Measurements from ENCODE around the gene BACH2. TPM values are rescaled to one million over a fixed set of nuclear protein-coding genes. Genes with fewer than 3 reads are reported as not detected.

Gene BACH2
- polyA plus RNA-seq, 1 donor (not counting 4 experiments of a cell fraction or from before 2014, with no cell fraction given) = 0.50 TPM

DNA sequence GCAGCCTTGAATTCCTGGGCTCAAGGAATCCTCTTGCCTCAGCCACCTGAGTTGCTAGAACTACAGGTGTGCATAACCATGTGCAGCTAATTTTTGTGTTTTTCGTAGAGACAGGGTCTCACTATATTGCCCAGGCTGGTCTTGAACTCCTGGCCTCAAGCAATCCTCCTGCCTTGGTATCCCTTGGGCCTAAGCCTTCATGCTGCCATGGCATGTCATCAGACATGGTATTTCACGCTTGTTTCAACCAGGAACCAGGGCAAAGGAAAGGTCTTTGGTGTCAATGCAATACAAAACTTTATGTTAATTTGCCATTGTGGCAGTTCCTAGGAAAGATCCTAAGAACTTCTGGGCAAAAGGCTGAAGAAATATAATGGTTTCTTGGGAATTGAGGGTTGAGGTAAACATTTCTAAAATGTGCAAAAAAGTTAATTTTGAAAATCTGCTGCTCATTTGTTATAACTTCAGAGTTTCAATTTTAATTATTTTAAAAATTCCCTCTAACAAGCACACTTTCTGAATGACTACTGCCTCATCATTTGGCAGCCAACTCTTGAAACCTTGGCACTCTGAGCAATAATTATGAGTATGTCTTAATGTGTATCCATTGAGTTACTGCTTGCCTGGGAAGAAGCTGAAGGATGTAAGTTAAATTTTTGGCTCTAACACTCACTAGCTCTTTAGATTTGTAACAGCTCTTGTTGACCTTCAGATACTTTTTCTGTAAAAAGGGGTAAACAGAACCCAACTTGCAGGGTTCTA is 248.3 kb downstream of the BACH2 start:
- no peaks in the 10 kb centered on the region for H3K9me3 ChIP-seq (ENCODE audit: control insufficient read depth, low read depth, low read length)
- H3K9me1 ChIP-seq (ENCODE audit: control insufficient read depth, extremely low read depth, insufficient read depth, low read length) = no peaks in the 10 kb centered on the region
- dilution Hi-C loops (cut with MboI; ENCODE audit: extremely low pct_ligation_motif_present, low sequenced_read_pairs) = no loop called here
- peaks cover 4% of the 10 kb centered on the region for H3K4me1 ChIP-seq (ENCODE audit: control insufficient read depth, extremely low read depth, insufficient read depth, low read length)
- DNase-seq (ENCODE audit: low read depth, low spot score) (no peak), FAIRE-seq (no peak)
- no peak overlapping the region for H2AFZ ChIP-seq (ENCODE audit: control insufficient read depth, low read length)
- H3K27me3 ChIP-seq (ENCODE audit: control insufficient read depth, extremely low read depth, insufficient read depth, low read length) = no peaks in the 10 kb centered on the region
- no peaks in the 10 kb centered on the region for H3K36me3 ChIP-seq (ENCODE audit: control insufficient read depth in 2 of 2, extremely low read depth in 1 of 2, insufficient read depth in 2 of 2, low read length in 2 of 2)
- TF ChIP-seq EZH2 (IDR thresholded peaks at IDR 0.05; ENCODE audit: low read length) (no peak), CTCF (optimal IDR thresholded peaks at IDR 0.05 in 1 of 3, IDR thresholded peaks at IDR 0.05 in 1 of 3, conservative IDR thresholded peaks at IDR 0.05 in 1 of 3; ENCODE audit: extremely low read depth in 1 of 3, insufficient read depth in 2 of 3, low read length in 3 of 3) (no peak)
- no peak overlapping the region for H3K4me3 ChIP-seq (ENCODE audit: control insufficient read depth in 2 of 3, extremely low read depth in 1 of 3, insufficient read depth in 2 of 3, low read depth in 1 of 3, low read length in 3 of 3)
- H3K4me2 ChIP-seq (ENCODE audit: control insufficient read depth, extremely low read depth, insufficient read depth, low read depth, low read length) = no peak overlapping the region
- H3K79me2 ChIP-seq (ENCODE audit: control insufficient read depth, insufficient read depth, low read length) = no peaks in the 10 kb centered on the region
- no peak overlapping the region for H3K9ac ChIP-seq (ENCODE audit: control insufficient read depth, extremely low read depth, insufficient read depth, low read length)
- H4K20me1 ChIP-seq (ENCODE audit: control insufficient read depth, extremely low read depth, insufficient read depth, low read length) = no peaks in the 10 kb centered on the region
- H3K27ac ChIP-seq (ENCODE audit: control insufficient read depth, insufficient read depth, low read length) = no peak overlapping the region

- Histone ChIP-seq H4K20me1 (ENCODE audit: control insufficient read depth, extremely low read depth, insufficient read depth, low read length) (no peaks in the 10 kb centered on the region), H3K9me1 (ENCODE audit: control insufficient read depth, extremely low read depth, insufficient read depth, low read length) (no peaks in the 10 kb centered on the region), H3K4me1 (ENCODE audit: control insufficient read depth, extremely low read depth, insufficient read depth, low read length) (peaks cover 4% of the 10 kb centered on the region), H3K27me3 (ENCODE audit: control insufficient read depth, extremely low read depth, insufficient read depth, low read length) (no peaks in the 10 kb centered on the region), H3K27ac (ENCODE audit: control insufficient read depth, insufficient read depth, low read length) (no peak overlapping the region), H2AFZ (ENCODE audit: control insufficient read depth, low read length) (no peak overlapping the region), H3K36me3 (ENCODE audit: control insufficient read depth in 2 of 2, extremely low read depth in 1 of 2, insufficient read depth in 2 of 2, low read length in 2 of 2) (no peaks in the 10 kb centered on the region), H3K4me3 (ENCODE audit: control insufficient read depth in 2 of 3, extremely low read depth in 1 of 3, insufficient read depth in 2 of 3, low read depth in 1 of 3, low read length in 3 of 3) (no peak overlapping the region), H3K79me2 (ENCODE audit: control insufficient read depth, insufficient read depth, low read length) (no peaks in the 10 kb centered on the region), H3K9me3 (ENCODE audit: control insufficient read depth, low read depth, low read length) (no peaks in the 10 kb centered on the region), H3K4me2 (ENCODE audit: control insufficient read depth, extremely low read depth, insufficient read depth, low read depth, low read length) (no peak overlapping the region), H3K9ac (ENCODE audit: control insufficient read depth, extremely low read depth, insufficient read depth, low read length) (no peak overlapping the region)
- no peak for DNase-seq (ENCODE audit: low read depth, low spot score)
- dilution Hi-C loops (cut with MboI; ENCODE audit: extremely low pct_ligation_motif_present, low sequenced_read_pairs) = no loop called here
- FAIRE-seq = peak; percentile 9
- TF ChIP-seq EZH2 (IDR thresholded peaks at IDR 0.05; ENCODE audit: low read length) (no peak), CTCF (optimal IDR thresholded peaks at IDR 0.05 in 1 of 3, IDR thresholded peaks at IDR 0.05 in 1 of 3, conservative IDR thresholded peaks at IDR 0.05 in 1 of 3; ENCODE audit: extremely low read depth in 1 of 3, insufficient read depth in 2 of 3, low read length in 3 of 3) (no peak)
Observed at GRCh38 chr6:90045535-90045934, 251.1 kb downstream of the BACH2 start.

All from keratinocyte (primary cell).